Motor neuron (in vitro differentiated cells): ENCODE results near the gene KCNQ1. TPM values are rescaled to one million over a fixed set of nuclear protein-coding genes. Genes with fewer than 3 reads are reported as not detected.

Source experiments
- ATAC-seq, 8 experiments: fragments of 200-7000 bp; cut with Tn5 transposase; replicated peaks in 6 of 8; 2 replicates each; pipeline ENCODE4 v1.8.0; 2021; ENCODE audit warnings: mild to moderate bottlenecking in 8 of 8, moderate library complexity in 8 of 8
- H3K27ac ChIP-seq, 2 donors: fragments of 250-450 bp; sonication (Bioruptor Pico); 2 replicates each; pipeline ENCODE4 v1.9.0; 2021; ENCODE audit warnings: antibody characterized with exemption in 2 of 2, mild to moderate bottlenecking in 2 of 2, moderate library complexity in 1 of 2
- H3K4me1 ChIP-seq, 2 donors: fragments of 250-450 bp; sonication (Bioruptor Pico); replicated peaks in 1 of 2; 2 replicates each; pipeline ENCODE4 v1.6.1; 2021; ENCODE audit warnings: antibody characterized with exemption in 2 of 2, mild to moderate bottlenecking in 2 of 2, moderate library complexity in 1 of 2
- H3K4me3 ChIP-seq, 5 donors: fragments of 250-450 bp; sonication (Bioruptor Pico); 2 replicates each; pipeline ENCODE4 v1.9.0; 2021; ENCODE audit warnings: antibody characterized with exemption in 5 of 5, mild to moderate bottlenecking in 5 of 5, moderate library complexity in 4 of 5
- WGBS, 10 experiments: fragments of 450-650 bp; shearing (Covaris generic); methylation state at CpG; one replicate each; pipeline ENCODE4 v1.0.0; 2022; 5-methylcytosine and 5-hydroxymethylcytosine counted together
- in situ Hi-C, 9 experiments: fragments of 400-800 bp; cut with MboI; loops; one replicate each; pipeline ENCODE4 v1.15.0; 2021; ENCODE audit warnings: low sequenced_read_pairs in 9 of 9, low pct_unique_long_range_greater_than_20kb in 2 of 9; ENCODE audit not compliant: unreplicated experiment in 9 of 9
- total RNA-seq, 8 experiments: library from RNA; unstranded; fragments of 300-600 nt; gene quantifications; 2 replicates each; pipeline versions ENCODE4 v1.2.3 to v1.2.4, GENCODE V29; 2022

KCNQ1 gene
- total RNA-seq, 8 experiments from 2014 or later, result 0.04 to 0.66 (median 0.20) TPM; not detected in 2

DNA sequence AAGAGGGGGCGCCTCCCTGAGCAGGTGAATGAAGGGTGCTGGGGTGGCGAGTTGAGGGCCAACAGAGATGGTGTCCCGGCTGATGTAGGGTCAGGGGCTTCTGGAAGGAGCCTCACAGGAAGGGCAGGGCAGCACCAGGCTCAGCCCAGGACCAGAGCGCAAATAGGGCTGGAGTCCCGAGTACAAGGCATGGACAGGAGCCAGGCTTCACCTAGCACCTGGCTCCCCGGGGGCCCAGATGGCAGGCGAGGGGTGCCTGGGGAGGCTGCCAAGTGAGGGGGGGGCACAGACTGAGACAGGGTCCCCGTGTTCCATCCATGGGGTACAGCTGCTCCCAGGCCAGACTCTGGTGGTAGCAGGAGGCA is 105.8 kb downstream of the KCNQ1 start:
- Histone ChIP-seq H3K4me1 (no peaks in the 10 kb centered on the region), H3K27ac (no peak overlapping the region), H3K4me3 (no peak overlapping the region)
- in situ Hi-C loops, result no loop called here
- WGBS, 10 experiments, result 58 to 100% (median 80%) methylated on average over 1 to 2 of the region's 8 CpGs; no CpG with 5 or more reads in 7 of the 10 experiments
- ATAC-seq, result no peak

DNA sequence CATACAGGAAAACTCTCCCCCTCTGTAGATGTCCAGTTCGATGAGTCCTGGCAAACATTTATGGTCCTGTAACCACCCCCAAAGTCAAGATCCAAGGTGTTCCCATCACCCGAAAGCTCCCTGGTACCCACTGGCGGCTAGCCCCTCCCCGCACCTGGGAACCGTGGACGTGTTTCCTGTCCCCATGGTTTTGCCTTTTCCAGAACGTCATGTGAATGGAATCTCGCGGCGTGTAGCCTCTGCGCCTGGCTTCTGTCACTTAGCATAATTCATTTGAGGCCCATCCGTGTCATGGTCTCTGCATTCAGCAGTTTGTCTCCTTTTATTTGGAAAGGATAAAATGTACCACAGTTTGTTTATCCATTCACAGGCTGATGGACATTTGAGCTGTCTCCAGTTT is 106.3 kb downstream of the KCNQ1 start:
- in situ Hi-C loops, result no loop called here
- ATAC-seq, result no peak
- Histone ChIP-seq H3K4me1 (no peaks in the 10 kb centered on the region), H3K27ac (no peak overlapping the region), H3K4me3 (no peak overlapping the region)
- WGBS, 10 experiments, result 70 to 92% (median 82%) methylated on average over 1 to 9 of the region's 12 CpGs; no CpG with 5 or more reads in 3 of the 10 experiments

DNA sequence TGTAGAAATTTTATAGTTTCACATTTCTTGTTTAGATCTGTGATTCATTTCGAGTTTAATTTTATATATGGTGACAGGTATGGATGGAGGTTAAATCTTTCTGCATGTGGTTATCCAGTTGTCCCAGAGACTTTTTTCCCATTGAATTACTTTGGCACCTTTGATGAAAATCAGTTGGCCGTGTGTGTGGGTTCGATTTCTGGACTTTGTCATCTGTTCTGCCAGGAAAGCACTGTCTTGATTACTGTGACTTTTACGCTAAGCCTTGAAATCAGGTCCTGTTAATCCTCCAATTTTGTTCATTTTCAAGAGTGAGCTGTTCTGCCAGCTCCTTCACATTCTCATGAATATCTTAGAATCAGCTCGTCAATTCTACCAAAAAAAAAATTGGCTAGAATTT is 107.4 kb downstream of the KCNQ1 start:
- in situ Hi-C loops, result no loop called here
- H3K27ac ChIP-seq, result no peak overlapping the region
- 5 to 84% (median 71%) methylated on average over 2 to 5 of the region's 5 CpGs; no CpG with 5 or more reads in 1 of the 10 experiments for WGBS, 10 experiments
- no peak overlapping the region for H3K4me3 ChIP-seq
- ATAC-seq, result no peak
- no peaks in the 10 kb centered on the region for H3K4me1 ChIP-seq

DNA sequence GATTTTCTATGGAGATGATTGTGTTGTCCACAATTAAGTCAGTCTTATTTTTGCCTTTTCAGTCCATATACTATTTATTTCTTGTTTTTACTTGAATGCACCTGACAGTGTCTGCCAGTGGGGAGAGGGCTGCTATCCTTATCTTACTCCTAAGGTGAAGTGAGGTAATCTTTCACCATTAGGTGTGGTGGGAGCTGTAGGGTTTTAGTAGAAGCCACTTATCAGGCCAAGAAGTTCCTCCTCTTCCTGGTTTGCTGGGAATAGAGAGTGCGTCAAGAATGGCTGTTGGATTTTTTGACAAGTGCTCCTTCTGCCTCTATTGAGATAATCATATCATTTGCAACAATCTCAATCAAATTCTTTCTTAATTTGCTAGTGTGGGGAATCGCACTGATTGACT is 108.4 kb downstream of the KCNQ1 start:
- no peak for ATAC-seq
- H3K4me1 ChIP-seq, result no peaks in the 10 kb centered on the region
- H3K4me3 ChIP-seq, result no peak overlapping the region
- WGBS, 10 experiments, result 63 to 100% (median 90%) methylated on average over 1 to 2 of the region's 2 CpGs; no CpG with 5 or more reads in 1 of the 10 experiments
- no peak overlapping the region for H3K27ac ChIP-seq
- in situ Hi-C loops, result no loop called here

DNA sequence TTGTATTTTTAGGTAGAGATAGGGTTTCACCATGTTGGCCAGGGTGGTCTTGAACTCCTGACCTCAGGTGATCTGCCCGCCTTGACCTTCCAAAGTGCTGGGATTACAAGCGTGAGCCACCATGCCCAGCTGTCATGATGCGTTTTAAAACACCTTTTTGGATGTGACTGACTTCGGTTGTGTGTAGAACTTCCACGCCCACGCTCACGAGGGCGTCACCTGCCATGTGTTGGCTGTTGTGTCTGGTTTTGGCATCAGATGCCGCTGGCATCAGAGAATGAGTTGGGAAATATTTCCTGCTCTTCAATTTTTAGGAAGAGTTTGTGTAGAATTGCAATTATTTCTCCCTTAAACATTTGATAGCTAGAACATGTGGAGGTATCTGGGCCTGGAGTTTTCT is 109.1 kb downstream of the KCNQ1 start:
- in situ Hi-C loops, result no loop called here
- Histone ChIP-seq H3K4me3 (no peak overlapping the region), H3K27ac (no peak overlapping the region), H3K4me1 (no peaks in the 10 kb centered on the region)
- WGBS, 10 experiments, result 14 to 94% (median 80%) methylated on average over 1 to 9 of the region's 9 CpGs; no CpG with 5 or more reads in 3 of the 10 experiments
- no peak for ATAC-seq

DNA sequence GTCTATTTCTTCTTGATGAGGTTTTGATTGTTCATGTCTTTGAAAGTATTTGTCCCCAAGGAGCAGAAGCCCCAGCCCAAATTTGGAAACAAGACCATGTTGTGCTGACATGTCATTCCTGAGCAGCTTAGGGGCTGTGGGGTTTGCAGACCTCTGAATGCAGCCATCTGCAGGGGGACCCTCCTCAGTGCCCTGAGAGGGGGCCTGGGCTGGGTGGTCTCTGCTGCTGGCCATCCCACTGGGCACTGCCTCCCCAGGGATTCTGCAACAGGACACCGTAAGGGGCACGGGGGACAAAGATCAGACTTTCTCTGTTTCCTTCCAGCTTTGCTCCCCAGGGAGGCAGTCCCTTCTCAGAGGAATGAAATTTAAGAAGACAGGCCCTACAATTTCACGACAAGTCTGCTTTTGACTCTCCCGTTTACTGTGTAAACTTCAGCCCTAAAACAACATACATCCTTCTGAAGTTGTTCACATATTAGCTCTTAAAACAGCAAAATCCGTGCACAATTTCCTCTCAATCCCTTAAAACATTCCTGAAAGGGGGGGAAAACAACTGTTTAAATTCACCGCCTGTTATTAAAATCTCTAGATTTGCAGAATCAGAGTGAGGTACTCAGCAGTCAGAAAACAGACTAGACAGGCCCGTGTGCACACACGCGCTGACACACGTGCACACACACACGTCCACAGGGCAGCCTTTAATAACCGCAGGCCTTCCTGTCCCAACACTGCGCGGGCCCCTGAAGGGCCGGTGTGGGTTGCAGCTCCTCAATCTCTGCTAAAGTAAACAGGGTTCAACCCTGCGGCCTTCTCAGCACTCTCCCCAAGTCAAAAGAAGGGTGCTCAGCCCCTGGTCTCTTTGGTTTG is 109.8 kb downstream of the KCNQ1 start:
- no peaks in the 10 kb centered on the region for H3K4me1 ChIP-seq
- H3K4me3 ChIP-seq, result no peak overlapping the region
- ATAC-seq, result no peak
- no peak overlapping the region for H3K27ac ChIP-seq
- WGBS, 10 experiments, result 17 to 83% (median 64%) methylated on average over 1 to 13 of the region's 16 CpGs
- in situ Hi-C loops, result no loop called here

DNA sequence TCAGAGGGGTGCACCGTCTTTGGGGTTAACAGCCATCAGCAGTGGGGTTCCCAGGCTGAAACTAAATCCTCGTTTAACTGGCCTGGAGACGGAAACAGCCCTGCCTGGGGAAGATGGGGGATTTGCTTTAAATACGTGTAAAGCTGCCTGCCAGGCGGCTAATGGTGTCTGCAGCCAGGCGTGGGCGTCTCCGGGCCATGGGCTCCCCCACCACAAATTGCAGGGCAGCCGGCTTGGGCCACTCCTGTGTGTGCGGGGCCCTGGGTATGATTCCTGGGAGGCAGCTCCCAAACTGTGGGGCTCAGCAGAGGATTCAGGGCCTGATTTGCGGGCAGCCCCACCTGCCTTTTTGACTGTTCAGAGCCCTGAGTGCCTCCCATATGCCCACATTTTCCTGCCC is 110.5 kb downstream of the KCNQ1 start:
- in situ Hi-C loops, result no loop called here
- no peak overlapping the region for H3K27ac ChIP-seq
- H3K4me1 ChIP-seq, result no peaks in the 10 kb centered on the region
- no peak overlapping the region for H3K4me3 ChIP-seq
- ATAC-seq, result no peak
- 60 to 88% (median 84%) methylated on average over 1 to 6 of the region's 11 CpGs; no CpG with 5 or more reads in 7 of the 10 experiments for WGBS, 10 experiments

DNA sequence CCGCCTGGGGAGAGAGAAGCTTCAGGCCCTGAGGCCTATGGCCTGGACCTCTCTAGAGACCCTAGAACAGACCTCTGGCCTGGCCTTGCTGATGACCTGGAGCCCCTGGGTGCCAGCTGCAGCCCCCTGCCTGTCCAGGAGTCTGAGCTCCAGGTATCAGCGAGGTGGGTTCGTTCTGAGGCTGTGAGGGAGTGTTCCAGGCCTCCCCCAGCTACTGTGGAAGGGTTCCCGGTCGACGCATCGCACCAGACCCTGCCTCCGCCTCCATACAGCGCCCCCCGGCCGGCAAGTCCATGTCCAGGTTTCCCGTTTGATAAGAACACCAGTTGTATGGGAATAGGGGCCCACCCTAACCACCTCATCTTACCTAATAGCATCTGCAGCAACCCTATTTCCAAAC is 111.1 kb downstream of the KCNQ1 start:
- H3K27ac ChIP-seq, result no peak overlapping the region
- WGBS, 10 experiments, result 40 to 100% (median 78%) methylated on average over 1 to 7 of the region's 12 CpGs; no CpG with 5 or more reads in 6 of the 10 experiments
- ATAC-seq, result no peak
- no peaks in the 10 kb centered on the region for H3K4me1 ChIP-seq
- H3K4me3 ChIP-seq, result no peak overlapping the region
- in situ Hi-C loops, result no loop called here

DNA sequence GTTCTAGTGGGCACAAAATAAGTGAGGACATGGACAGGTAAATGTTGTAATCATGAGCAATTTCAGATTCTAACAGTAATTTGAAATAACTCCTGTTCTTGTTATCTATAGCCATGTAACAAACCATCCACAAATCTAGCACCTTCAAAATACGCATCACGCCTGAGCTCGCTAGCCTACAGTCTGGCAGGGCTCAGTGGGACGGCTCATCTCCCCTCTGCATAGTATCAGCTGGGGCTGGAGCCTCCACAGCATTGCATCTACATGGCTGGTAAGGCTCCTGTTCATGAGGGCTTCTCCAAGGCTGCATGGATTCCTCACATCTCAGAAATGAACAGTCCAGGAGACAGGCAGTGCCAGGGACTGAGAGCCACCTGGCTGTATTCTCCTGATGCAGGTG is 112.6 kb downstream of the KCNQ1 start:
- Histone ChIP-seq H3K4me3 (no peak overlapping the region), H3K4me1 (peaks cover 5 to 11% of the 10 kb centered on the region in 2 donors), H3K27ac (no peak overlapping the region)
- 73% methylated on average over 3 of the region's 4 CpGs; no CpG with 5 or more reads in 9 of the 10 experiments for WGBS, 10 experiments
- in situ Hi-C loops, result no loop called here
- ATAC-seq, result no peak

DNA sequence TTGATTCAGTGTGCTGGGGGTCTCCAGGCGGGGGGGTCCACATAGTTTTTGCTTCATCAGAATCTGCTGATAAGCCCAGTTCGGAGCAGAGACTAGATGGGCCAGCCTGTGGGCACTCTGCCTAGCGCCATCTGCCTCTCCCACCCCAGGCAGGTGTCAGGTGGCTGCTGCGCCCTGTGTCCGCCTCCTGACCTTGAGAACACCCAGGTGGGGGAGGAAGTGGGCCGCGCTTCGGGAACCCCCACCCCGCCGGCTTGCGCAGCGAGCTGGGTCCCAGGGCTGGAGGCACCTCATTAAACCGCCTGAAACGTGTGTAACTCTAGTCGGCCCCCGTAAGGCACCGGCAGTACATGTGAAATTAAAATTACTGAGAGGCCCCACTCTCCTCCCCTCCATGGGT is 113.6 kb downstream of the KCNQ1 start:
- in situ Hi-C loops, result no loop called here
- ATAC-seq, result no peak
- H3K27ac ChIP-seq, result no peak overlapping the region
- no peak overlapping the region for H3K4me3 ChIP-seq
- peaks cover 15 to 21% of the 10 kb centered on the region in 2 donors for H3K4me1 ChIP-seq
- WGBS, 10 experiments, result 65 to 100% (median 82%) methylated on average over 1 to 6 of the region's 17 CpGs; no CpG with 5 or more reads in 5 of the 10 experiments

DNA sequence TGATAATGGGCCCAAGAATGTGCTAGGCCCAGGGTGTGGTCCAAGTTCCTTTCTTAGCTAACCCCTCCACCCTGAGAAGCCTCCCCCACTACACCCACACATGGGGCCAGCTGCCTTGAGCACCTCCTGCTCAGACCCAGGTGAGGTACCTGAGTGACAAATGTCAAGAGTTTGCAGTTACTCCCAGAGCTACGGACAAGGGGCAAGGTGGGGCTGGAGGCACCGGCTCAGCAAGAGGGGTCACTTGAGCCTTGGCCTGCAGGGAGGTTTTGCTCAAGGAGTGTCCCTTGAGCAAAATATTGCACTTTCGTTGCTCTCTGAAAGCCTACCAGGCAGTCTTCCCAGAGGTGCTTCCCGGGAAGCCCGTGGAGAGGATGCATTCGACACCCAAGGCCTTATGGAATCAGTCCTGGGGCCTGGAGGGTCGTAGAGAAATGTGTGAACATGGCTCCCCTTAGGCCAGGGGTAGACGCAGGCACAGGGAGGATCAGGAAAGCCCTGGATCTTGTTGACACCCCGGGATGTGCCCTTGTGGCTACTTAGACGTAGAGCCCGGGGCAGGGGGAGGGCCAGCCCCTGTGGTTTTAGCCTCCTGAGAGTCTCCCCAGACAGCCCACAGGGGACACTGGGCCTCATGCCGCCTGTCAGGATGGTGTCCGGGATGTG is 114.2 kb downstream of the KCNQ1 start:
- ATAC-seq, result no peak
- Histone ChIP-seq H3K27ac (no peak overlapping the region), H3K4me1 (peaks cover 21 to 27% of the 10 kb centered on the region in 2 donors), H3K4me3 (no peak overlapping the region)
- in situ Hi-C loops, result no loop called here
- WGBS, 10 experiments, result 44 to 80% (median 80%) methylated on average over 1 to 5 of the region's 13 CpGs; no CpG with 5 or more reads in 7 of the 10 experiments

DNA sequence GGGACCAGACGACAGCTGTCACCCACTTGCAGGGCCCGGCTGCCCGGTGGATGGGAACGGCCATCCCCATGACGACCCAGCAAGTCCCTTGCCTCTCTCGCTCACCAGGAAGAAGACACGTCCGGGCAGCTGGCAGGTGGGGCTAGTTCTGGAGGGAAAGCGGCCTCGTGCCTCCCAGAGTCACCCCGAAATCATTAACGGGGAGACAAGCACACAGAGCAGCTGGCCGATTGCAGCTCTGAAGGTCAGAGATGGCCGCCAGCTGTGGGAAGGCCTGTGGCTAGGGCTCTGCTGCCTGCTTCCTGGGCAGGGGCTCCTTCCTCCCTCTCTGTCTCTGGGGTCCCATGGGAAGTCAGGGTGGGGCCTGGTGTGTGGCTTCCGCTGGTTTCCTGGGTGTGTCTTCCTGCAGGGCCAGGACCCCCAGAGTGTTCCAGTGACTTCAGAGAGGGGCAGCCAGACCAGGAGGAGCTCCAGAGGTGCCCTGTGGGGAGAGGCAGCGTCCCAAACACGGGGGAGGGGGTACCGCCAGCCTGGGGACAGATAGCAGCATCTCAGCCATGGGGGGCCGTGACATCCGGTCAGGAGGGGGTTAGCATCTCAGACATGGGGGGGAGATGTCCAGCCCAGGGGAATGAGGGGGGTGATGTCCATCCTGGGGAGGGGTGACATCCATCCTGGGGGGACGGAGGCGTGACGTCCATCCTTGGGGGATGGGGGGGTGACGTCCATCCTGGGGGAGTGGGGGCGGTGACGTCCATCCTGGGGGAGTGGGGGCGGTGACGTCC is 114.9 kb downstream of the KCNQ1 start:
- Histone ChIP-seq H3K27ac (no peak overlapping the region), H3K4me1 (peaks cover 26 to 27% of the 10 kb centered on the region in 2 donors), H3K4me3 (no peak overlapping the region)
- 90% methylated on average over 2 of the region's 28 CpGs; no CpG with 5 or more reads in 9 of the 10 experiments for WGBS, 10 experiments
- peak in 3 of 8 experiments; percentile 10 to 42 (median 18) for ATAC-seq
- in situ Hi-C loops, result no loop called here
